ENCODE results near the gene USP40.

Gene USP40

DNA sequence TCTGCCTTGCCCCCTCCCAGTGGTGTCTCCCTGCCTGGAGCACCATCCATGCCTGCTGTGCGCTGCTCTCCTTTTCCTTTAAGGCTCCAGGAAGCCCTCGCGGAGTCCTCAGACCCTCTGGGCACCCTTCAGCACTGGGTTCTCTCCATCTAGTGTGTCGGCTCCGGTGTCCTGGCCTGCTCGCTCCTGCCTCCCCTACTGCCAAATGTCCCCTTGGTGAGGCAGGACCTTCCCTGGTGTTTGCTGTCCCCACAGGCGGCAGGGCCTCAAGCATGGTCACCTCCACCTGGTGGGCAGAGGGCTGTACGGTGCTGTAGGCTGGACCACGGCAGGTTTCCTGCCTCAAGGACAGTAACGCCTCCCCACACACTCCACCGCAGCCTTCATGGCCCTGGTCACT, 122.1 kb downstream of the USP40 start:
- DNase-seq (ENCODE audit: low spot score), result no peak

DNA sequence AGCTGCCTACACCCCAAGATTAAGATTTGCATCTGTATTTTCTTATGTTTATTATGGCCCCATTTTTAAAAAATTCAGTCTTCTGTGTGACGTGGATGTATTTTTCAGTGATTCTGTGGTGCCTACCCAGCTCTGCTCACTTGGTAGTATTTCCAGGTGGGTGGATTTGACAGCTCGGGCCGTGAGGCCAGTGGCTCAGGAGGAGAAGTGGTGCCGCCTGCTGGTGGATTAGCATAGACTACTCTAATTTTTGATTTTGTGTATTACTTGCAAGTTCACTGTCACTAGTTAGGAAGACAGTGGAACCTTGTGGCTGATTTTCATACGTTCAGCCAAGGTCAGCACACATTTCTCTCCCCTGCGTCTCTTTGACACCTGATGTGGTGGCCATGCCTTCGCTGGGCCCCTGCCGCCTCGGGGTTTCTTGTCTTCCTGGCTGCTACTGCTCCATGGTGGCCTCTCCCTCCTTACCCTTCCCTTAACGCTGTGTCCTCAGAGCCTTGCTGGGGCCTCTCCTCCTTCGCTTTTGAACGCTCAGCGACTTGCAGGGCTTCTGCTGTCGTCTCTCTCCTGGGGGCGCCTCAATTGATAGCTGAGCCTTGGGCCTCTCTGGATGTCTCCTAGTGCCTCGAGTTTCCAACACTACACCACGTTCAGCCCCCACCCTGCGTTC, 122.9 kb downstream of the USP40 start:
- DNase-seq (ENCODE audit: low spot score), result peak; percentile 46

DNA sequence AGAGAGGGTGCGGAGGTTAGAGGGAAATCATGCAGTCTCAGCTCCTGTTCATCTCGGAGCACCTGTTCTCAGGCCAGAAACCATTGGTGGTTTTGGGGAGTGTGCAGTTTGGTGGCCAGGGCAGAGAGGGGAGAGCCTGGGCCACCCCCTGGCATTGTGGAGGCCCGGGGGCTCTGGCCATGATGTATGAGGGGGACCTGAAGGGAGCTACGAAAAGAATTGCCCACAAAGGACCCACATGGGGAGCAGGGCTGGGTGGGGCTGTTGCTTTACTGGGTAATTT, 124.6 kb downstream of the USP40 start:
- no peak for DNase-seq (ENCODE audit: low spot score)

DNA sequence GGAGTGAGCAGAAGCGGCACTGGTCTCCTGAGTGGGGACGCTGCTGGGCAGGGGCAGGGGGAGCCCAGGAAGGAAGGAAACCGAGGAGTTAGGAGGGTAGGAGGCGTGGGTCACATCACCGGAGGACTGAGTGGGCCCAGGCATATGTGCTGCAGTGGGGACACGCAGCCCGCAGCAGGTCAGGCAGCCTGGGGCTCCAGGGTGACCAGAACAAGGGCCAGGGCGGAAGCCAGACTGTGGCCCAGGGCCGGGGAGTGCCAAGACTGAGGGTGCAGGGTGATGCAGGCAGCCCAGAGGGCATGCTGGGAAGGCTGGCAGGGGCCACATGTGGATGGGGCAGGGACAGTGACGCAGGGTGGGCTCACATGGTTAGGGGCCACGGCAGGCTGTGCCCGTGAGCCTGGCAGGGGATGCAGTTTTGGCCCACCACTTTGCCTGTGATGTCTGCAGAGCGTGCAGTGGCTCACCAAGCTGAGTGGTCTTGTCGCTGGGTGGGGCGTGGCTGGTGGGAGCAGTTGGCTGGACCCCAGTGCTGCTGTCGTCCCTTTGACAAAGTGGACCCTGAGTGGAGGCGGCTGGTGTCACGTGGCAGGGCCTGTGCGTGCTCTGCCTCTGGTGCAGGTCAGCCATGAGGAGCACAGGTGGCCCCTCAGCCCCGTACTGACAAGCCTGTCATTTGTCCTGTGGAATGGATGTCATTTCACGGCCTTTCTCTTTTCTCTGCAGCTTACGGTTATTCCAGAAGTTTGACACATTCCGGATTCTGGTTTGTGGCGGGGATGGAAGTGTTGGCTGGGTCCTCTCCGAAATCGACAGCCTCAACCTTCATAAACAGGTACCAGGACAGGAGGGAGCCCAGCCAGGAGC, 125.2 kb downstream of the USP40 start:
- no peak for DNase-seq (ENCODE audit: low spot score)

DNA sequence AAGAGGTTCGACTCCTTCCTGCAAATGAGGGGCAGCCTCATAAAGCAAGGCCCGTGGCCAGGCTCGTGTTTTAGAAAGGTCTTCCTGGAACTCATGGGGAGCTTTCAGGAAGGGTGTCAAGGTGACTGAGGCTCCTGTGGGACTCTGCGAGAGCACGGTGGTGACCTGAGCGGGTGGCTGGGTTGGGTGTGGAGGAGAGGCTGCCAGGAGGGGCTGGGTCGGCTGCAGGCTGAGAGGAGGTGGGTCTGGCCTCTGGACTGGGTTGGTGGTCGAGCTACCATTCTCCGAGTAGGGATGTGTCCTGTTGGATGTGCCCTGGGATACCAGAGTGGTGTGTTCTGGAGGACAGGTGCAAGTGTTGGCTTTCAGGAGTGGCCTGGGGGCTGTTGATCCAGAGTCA, 125.9 kb downstream of the USP40 start:
- DNase-seq (ENCODE audit: low spot score), result no peak

DNA sequence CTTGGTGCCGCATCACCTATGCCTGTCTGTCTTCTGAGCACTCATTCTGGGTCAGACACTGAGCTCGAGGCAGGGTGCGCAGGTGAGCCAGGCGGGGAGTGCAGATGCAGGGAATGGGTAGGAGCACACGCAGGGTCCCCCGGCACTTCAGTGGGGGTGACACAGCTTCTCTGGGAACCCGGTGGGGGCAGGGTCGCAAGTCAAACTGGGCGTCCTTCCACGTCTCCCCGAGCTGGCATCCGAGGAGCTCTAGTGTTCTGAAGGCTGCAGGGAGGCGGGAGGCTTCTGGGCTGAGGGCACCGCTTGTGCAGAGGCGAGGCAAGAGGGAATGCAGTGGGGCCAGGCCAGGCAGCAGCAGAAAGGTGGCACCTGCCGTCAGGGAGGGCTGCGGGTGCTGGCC, 126.3 kb downstream of the USP40 start:
- DNase-seq (ENCODE audit: low spot score), result no peak

DNA sequence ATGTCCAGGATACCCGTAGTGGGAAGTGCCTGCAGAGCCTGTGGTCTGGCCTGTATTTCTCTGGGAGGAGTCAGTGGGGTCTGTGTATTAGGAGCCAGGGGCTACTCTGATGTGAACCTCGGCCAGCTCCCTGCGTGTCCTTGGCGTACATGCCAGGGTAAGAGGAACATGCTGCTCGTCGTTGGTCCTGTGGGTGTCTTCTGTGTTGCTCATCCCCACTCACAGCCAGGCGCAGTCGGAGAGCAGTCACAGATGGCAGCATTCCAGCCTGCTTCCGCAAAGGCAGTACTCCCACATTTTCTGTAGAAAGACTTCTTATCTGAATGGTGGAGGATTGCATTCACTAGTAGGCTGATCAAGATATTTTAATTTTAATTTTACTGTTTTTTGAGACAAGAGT, 127.4 kb downstream of the USP40 start:
- DNase-seq (ENCODE audit: low spot score), result peak; percentile 83

DNA sequence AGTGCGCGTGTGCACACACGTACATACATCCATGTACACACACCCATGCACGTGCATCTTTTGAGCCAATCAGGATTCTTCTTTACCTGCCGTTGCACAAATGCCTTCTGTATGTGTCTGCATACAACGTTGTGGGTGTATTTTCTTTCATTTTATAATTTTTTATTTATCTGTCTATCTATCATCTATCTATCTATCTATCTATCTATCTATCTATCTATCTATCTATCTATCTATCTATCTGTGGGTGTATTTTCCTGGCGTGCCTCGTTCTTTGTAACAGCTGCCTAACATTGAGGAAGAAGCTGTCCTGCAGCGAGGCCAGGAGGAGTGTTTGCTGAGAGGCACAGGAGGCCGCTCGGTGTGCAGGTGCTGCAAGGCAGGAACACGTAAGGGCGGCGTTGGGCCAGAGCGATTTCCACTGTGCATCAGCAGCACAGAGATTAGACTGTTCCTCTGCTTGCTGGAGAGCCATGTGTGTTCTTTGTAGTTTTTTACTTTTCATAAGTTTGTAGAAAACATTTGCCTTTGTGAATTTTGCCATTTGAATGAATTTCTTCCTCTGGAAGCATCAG, 127.9 kb downstream of the USP40 start:
- no peak for DNase-seq (ENCODE audit: low spot score)

DNA sequence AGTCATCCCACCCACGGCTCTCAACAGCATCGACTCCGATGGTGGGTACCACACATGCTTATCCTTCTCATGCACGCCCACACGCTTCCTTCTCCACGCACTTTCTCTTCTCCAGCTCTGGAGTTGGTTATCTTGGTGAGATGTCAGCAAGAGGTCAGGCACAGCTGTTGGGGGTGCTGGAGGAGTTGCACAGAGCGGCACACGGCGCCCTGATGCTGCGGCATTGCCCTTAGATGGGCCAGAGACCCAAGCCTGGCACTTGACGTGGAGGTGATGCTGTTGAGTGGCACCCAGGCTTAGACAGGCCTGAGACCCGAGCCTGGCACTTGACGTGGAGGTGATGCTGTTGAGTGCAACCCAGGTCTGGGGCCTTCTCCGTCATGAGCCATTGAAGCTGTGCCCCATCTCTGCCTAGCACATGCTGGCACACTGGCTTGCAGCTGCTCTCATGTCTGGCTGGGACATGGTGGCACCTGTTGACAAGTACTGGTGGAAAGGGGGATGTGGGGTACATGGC, 129.1 kb downstream of the USP40 start:
- no peak for DNase-seq (ENCODE audit: low spot score)

DNA sequence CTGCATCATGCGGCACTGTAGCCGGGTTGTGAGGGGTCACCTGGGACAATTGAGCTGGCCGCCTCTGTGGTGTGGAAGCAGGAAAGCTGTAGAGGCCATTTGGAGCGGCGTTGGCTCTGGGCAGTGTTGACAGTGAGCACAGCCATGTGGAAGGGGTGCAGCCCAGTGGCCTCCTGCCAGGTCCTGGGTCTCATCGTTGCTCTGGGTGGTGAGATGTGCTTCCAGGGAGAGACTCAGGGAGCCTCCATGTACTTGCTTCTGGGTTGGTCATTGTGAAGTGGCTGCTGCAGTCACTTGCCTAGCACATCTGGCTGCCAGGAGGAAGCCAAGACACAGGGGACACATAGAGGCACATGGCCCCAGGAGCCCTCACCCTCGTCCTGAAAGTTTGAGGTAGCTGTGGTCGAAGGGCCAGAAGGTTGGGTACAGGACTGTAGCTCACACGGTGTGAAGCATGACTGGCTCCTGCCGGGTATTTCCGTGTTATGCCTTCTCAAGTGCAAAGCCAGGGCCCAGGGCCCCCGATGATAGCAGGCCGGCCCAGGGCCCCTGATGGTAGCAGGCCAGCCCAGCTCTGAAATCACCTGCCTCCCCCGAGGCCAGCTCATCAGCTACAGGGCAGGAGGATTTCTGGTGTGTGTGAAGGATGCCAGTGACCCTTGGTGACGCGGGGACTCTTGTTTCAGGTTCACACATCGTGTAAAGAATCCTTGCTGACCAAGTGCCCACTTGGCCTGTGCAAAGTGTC, 129.7 kb downstream of the USP40 start:
- no peak for DNase-seq (ENCODE audit: low spot score)

DNA sequence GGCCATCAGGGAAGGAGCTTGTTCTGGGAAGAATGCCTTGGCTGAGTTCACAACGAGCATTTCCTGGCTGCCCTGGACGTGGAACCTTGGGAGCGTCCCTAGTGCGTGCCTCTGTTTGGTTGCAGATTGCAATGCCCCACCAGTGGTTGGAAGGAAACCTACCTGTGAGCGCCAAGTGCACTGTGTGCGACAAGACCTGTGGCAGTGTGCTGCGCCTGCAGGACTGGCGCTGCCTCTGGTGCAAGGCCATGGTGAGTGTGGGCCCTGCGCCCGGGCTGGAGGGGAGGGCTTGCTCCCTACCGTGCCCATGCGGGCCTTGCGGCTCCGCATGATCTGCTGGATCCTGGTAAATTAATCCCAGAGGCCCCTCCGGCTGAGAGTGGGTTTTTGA, 130.4 kb downstream of the USP40 start:
- DNase-seq (ENCODE audit: low spot score), result no peak

DNA sequence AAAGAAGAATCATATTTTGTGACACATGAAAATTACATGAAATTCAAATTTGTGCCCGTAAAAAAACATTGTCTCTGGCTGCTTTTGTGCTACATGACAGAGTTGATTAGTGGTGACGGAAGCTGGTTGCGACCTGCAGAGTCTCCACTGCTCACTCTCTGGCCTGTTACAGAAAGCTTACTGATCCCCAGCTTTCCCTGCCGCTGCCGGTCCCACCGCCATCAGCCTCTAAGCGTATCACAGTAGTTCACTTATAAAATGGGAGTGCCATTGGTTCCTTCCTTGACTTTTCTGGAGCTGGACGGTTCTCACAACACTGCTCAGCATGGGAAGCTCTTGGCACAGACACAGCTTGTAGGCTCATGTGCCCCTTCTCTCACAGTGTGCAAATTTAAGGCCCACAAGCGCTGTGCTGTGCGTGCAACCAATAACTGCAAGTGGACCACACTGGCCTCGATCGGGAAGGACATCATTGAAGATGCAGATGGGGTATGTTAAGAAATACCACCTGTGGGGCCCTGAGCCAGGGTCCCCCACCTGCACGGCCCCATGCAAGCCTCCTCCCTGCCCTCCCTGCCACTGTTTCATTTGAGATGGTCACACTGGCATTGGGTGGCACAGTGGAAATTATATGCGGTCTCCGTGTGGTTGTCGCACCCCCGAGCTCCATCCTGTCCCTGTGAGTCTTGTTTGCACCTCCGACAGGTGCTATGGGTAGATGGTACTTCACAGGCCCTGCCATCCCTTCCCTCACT, 131.0 kb downstream of the USP40 start:
- no peak for DNase-seq (ENCODE audit: low spot score)

DNA sequence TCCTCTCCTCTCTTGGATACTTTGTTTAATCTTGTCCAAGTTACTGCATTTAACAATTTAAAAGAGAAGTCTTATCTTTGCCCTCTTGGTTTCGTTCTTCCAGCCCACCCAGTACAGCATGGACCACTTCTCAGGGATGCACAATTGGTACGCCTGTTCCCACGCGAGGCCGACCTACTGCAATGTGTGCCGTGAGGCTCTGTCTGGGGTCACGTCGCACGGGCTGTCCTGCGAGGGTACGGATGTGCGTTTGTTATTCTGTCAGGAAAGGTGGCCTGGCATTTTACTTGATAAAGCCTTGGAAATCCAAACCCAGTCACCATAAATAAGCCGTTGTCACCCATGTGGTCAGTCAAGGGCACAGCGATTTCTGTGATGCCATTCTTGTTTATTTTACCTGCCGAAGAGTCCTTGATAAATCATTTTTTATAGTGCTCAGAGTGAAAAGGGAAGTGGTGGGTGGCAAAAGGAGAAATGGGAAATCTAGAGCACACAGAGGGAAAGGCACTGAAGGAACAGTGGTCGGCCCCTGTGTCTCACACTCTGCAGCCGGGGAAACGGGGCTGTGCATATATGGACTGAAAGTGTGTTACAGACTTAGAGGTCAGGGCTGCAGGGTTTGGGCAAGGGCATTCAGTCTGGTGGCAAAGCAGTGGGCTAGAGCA, 131.8 kb downstream of the USP40 start:
- no peak for DNase-seq (ENCODE audit: low spot score)

DNA sequence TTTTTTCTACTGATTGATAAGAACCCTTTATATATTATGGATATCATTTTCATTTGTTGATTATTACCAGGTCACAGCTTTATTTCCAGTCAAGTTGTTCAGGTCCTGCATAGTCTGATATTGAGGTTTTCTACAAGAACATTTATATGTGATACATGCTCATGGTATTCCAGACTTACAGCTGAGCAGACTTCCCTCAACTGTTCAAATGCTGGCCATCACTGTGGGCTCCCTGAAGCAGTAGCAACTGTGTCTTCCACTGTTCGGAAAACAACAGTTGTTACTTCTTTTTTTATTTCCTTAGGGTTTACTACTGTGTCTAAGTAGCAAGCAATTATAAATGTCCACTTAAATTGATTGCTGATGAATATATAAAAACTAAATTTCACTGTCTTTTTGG, 132.8 kb downstream of the USP40 start:
- no peak for DNase-seq (ENCODE audit: low spot score)

DNA sequence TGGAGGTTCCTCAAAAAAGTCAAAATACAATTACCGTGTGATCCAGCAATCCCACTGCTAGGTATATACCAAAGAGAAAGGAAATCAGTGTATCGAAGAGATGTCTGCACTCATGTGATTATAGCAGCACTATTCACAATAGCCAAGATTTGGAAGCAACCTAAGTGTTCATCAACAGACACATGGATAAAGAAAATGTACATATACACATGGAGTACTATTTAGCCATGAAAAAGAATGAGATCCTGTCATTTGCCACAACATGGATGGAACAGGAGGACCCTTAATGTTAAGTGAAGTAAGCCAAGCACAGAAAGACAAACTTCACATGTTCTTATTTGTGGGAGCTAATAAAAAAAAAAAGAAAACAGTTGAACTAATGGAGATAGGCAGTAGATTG, 133.6 kb downstream of the USP40 start:
- no peak for DNase-seq (ENCODE audit: low spot score)

DNA sequence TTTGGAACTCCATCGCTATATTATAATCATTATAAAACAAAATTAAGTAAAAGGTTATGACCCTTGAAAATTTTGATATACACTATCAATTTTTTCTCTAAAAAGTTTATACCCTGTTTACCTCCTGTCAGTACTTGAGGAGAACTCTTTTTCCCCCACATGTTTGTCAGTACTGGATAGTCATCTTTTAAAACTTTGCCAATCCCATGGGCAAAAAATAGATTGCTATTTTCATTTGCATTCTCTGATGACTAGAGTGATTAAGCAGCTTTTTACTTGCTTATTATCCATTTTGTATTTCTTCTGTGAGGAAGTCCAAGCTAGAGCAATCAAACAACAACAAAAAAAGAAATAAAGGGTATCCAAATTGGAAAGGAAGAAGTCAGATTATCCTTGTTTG, 135.9 kb downstream of the USP40 start:
- no peak for DNase-seq (ENCODE audit: low spot score)

DNA sequence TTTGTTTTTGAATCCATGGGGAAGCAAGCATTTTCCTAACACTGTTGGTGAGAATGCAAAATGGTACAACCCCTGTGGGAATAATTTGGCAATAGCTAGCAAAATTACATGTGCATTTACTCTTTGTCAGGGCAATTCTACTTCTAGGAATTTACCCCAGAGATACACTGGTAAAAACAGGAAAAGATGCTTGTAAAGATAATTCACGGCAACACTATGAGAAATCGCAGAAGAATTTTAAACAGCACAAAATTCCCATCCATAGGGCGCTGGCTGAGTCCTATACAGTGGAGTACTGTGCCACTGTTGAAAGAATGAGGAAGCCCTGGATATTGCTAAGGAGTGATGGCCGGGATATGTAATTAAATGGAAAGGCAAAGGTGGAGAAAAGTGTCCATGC, 136.5 kb downstream of the USP40 start:
- no peak for DNase-seq (ENCODE audit: low spot score)

DNA sequence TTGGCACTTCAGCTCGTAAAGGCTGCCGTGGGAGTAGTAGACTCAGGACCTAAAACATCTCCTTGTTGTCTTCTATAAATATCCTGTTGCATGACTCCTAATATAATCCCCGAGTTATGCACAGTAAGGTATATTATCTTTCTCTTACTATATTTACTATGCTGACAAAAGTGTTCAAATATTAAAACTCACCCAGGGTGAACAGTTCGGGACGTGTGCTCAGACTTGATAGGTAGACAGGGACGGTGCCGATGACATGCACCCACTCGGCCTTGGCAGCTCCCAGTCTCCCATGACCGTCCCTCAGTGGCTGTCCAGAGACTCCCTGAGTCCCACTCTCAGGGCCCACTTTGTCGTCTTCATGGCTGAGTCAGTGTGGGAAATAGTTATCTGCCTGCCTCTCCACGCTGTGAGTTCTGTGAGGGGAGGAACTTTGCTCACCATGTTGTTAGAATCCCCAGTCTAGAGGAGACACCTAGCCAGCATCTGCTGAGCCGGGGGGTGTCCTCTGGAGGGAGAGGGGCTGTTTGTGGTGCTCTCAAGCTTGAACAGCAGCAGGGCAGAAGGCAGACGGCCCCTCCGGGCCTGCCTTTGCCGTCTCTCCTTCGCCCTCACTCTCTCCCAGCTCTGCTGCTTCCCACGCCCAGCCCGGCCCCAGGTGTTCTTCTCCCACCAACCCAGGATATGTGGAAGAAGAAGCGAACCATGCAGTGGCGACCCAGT, 137.2 kb downstream of the USP40 start:
- DNase-seq (ENCODE audit: low spot score), result no peak

DNA sequence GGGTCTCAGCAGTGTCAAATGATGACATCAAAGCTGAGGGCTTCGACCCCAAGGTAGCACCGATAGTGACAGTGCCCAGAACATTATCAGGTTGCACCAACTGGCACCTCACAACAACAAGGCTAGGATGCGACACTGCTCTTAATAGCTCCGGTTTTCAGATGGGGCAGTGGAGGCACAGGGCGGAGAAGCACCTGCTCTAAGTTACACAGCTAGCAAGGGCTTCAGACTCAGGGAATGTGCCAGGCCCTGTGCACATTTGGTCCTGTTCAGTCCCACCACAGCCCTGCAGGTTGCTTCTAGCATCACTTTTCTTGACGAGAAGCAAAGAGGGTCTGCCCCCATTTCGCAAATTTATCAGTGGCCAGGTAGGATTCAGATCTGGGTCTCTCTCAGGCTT, 138.1 kb downstream of the USP40 start:
- DNase-seq (ENCODE audit: low spot score), result no peak

DNA sequence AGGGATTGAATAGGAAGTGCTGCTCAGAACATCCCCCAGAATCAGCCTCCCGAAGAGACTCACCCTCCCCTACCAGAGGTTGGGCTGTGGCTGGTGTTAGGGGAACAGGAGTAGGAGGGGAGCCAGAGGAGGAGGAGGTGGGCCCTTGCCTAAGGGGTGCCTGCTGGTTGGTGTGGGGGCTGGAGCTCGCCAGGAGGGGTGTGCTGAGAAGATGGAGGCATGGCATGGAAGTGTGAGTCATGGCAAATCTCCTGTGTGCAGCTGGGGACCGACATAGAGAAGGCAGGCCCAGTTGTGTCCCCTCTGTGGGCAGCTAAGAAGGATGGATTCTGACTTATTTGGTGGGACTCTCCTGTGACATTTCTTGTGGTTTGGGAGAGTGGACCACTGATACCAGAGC, 138.6 kb downstream of the USP40 start:
- no peak for DNase-seq (ENCODE audit: low spot score)
